ENCODE measurements around the gene AKTIP.
A peak's percentile ranks its signal among the peaks of the same experiment; 100 is the strongest.

AKTIP gene

GRCh38 chr16:53480394-53480793, 22.6 kb downstream of the AKTIP start:
- DNase-seq (ENCODE audit: low spot score), result no peak

GRCh38 chr16:53478965-53479364, 24.0 kb downstream of the AKTIP start:
- no peak for DNase-seq (ENCODE audit: low spot score)

GRCh38 chr16:53476867-53477266, 26.1 kb downstream of the AKTIP start:
- DNase-seq (ENCODE audit: low spot score), result no peak

- DNase-seq (ENCODE audit: low spot score), result peak; percentile 24
Measured at GRCh38 chr16:53465606-53466280, 37.3 kb downstream of the AKTIP start.

GRCh38 chr16:53458635-53459034, 44.4 kb downstream of the AKTIP start:
- DNase-seq (ENCODE audit: low spot score), result no peak

GRCh38 chr16:53457670-53458069, 45.3 kb downstream of the AKTIP start:
- peak; percentile 85 for DNase-seq (ENCODE audit: low spot score)

GRCh38 chr16:53456625-53457024, 46.4 kb downstream of the AKTIP start:
- peak; percentile 72 for DNase-seq (ENCODE audit: low spot score)

- DNase-seq (ENCODE audit: low spot score), result peak; percentile 40
Measured at GRCh38 chr16:53453928-53454327, 49.1 kb downstream of the AKTIP start.

GRCh38 chr16:53449816-53450517, 53.0 kb downstream of the AKTIP start:
- no peak for DNase-seq (ENCODE audit: low spot score)

- no peak for DNase-seq (ENCODE audit: low spot score)
Measured at GRCh38 chr16:53446090-53446489, 56.9 kb downstream of the AKTIP start.

- peak; percentile 26 for DNase-seq (ENCODE audit: low spot score)
Measured at GRCh38 chr16:53445534-53445933, 57.5 kb downstream of the AKTIP start.

Measured in CD4-positive, alpha-beta T cell treated with Interleukin-2 at 100 ng/mL for 4 hours (primary cell).